NK-92 treated with Interleukin-12 subunit alpha and Interleukin-12 subunit beta, amount 100 ng/mL, for 24 hours (cell line): ENCODE results near the gene NRCAM.
"Not testable (repeated sequence)": the region's sequence is repeated elsewhere in the genome, so short reads cannot be mapped to it uniquely, and the experiment has no call there.

Experiments used
- DNase-seq: peaks from one replicate; lab custom pipeline; 2025; lab: John Stamatoyannopoulos, UW

Gene NRCAM

GRCh38 chr7:108396080-108396479 is 60.2 kb downstream of the NRCAM start:
- no peak for DNase-seq

- no peak for DNase-seq
Measured at GRCh38 chr7:108395426-108395825, 60.8 kb downstream of the NRCAM start.

GRCh38 chr7:108393097-108393496 is 63.1 kb downstream of the NRCAM start:
- not testable (repeated sequence) for DNase-seq

DNA sequence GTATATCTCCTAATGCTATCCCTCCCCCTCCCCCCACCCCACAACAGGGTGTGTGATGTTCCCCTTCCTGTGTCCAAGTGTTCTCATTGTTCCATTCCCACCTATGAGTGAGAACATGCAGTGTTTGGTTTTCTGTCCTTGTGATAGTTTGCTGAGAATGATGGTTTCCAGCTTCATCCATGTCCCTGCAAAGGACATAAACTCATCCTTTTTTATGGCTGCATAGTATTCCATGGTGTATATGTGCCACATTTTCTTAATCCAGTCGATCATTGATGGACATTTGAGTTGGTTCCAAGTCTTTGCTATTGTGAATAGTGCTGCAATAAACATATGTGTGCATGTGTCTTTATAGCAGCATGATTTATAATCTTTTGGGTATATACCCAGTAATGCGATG is 68.5 kb downstream of the NRCAM start:
- DNase-seq: not testable (repeated sequence)

DNA sequence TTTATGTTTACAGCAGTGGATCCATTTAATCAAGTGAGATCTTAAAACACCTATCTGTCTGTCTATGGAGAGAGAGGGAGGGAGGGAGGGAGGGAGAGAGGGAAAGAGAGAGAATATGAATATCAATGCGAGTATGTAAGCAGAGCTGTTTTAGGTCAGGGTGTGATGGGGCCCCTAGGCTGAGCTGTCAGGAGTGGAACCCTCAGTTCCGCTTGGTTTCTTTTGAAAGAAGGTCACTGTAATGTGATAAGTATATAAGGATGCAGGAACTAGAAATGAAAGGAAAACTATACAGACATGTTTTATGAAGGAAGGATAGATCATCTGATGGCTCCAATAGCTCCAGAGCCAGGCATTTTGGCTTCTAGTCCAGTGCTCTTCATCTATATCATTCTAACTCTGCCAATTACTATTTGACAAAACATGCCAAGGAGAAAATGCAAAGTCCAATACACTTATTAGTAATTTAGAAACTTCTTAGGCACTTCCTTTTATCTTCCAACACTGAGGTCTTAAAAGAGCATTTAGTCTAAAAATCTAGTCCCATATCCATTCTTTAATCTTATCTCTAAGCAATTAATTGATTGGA is 70.3 kb downstream of the NRCAM start:
- DNase-seq: no peak

- no peak for DNase-seq
Measured at GRCh38 chr7:108384716-108385483, 71.3 kb downstream of the NRCAM start.

- no peak for DNase-seq
Measured at GRCh38 chr7:108382932-108383331, 73.3 kb downstream of the NRCAM start.

DNA sequence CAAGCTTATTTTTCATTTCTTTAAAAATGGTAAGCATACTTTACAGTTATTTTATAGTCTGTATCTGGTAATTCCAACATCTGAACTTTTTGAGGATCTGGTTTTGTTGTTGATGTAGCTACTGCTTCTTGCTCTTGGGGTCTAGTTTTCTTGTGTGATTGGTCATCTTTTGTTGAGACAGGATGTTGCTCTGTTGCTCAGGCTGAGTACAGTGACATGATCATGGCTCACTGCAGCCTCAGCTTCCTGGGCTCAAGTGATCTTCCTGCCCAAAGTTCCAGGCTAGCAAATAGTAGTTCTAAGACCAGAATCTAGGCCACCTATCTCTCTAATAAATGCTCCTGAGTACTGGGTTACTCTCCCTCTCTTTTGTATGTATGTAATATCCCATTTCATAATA is 75.7 kb downstream of the NRCAM start:
- DNase-seq: no peak

DNA sequence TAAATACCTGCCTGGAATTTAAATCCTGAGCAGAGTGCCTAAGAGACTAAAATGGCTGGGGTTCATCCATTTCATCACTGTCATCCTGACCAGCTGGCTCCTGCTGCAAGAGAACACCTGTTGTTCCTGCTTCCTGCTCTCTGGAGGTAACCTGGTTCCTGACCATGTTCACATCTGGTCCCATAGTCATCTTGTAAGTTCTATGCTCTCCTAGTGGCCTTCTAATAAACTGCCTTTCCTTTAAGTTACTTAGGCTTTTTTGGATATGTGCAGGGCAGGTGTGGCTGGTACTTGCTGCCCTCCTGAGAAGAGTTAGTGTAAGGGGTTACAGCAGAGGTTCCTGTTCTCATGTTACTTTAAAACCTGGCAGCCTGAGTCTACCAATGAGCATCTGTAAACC is 80.0 kb downstream of the NRCAM start:
- DNase-seq: no peak

GRCh38 chr7:108375668-108376067 is 80.6 kb downstream of the NRCAM start:
- DNase-seq: no peak

DNA sequence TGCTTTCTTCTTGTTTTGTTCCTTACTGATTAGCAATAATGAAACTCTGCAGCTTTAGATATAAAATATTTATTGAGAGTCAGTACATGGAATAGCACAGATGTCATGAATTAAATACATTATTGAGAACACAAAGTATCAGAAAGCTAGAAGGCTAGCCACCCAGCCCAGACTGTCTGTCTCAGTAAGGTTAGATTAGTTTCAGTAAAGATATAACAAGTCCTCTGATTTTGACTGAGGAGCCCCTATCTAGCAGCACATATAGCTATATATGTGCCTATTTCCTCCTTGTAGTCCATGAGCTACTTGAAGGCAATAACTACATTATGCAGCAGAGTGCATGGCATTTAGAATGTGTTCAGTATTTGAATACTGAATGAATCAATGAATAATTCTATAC is 81.3 kb downstream of the NRCAM start:
- DNase-seq: no peak

- DNase-seq: no peak
Measured at GRCh38 chr7:108372618-108373017, 83.6 kb downstream of the NRCAM start.

DNA sequence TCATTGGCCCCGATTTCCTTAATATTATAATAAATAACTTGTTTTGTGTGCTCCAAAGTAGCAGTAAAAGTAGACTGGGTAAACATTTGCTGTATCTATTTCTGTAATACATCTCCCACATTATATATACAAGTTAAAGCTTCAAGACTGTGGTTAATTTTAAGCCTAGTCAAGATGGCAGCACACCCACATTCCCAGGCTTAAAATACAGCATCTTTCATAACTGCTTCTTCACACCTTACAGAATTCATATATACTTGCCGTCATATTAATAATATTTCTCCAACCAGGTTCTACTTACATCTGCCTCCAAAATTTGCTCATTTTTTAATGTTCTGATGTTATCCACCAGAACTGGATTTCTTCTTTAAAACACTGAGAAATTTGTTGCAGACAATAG is 85.6 kb downstream of the NRCAM start:
- no peak for DNase-seq

DNA sequence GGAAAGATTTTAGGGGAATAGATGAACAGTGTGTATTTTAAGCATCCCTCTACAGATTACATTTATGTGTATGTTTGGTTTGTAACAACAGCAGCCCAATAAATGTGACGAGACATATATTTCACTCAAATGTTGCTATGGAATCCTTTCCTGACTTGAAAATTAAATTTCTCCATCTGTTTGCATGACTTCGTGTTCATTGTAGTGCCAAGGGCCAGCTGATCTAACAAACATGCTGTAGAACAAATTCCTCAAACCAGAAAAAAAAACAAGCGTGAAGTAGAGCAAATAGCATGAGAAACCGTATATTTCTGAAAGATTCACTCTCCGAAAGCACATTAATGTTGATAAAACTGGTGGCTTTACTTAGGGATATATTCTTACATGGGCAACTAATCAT is 87.8 kb downstream of the NRCAM start:
- DNase-seq: no peak

DNA sequence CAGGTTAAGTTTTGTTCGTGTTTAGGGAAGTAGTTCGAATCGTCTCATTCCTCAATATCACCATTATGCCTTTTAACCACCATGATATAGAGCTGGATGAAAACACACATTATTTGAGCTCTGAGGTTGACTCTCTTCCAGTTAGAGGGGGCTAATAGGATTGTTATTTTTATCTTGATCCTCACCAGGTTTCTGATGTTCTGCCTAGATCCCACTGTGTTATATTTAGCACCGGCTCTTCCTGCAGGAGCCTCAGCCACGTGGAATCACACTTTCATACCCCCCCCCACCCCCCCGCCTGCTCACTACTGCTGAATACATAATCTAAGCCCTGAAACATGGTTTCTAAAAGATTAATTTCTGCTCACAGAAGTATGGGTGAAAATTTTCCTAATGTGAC is 88.3 kb downstream of the NRCAM start:
- DNase-seq: no peak

- no peak for DNase-seq
Measured at GRCh38 chr7:108367314-108367713, 88.9 kb downstream of the NRCAM start.

DNA sequence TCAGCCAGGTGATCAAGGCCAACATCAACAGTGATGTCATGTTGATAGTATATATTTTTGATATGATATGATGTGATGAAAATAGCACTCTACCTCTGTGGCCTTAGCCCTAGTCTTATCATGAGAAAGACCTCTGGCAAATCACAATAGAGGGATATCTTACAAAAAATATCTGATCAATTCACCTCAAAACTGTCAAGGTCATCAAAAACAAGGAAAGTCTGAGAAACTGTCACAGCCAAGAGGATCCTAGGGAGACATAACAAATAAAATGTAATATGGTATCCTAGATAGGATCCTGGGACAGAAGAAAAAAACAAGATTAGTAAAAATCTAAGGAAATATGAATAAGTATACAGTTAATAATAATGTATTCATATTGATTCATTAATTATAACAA is 92.6 kb downstream of the NRCAM start:
- no peak for DNase-seq

GRCh38 chr7:108360058-108360800 is 96.0 kb downstream of the NRCAM start:
- no peak for DNase-seq

- DNase-seq: no peak
Measured at GRCh38 chr7:108358553-108358952, 97.7 kb downstream of the NRCAM start.

- DNase-seq: no peak
Measured at GRCh38 chr7:108351729-108352131, 104.5 kb downstream of the NRCAM start.

GRCh38 chr7:108348913-108349312 is 107.3 kb downstream of the NRCAM start:
- no peak for DNase-seq

GRCh38 chr7:108347616-108348015 is 108.6 kb downstream of the NRCAM start:
- no peak for DNase-seq

- no peak for DNase-seq
Measured at GRCh38 chr7:108345710-108346336, 110.4 kb downstream of the NRCAM start.
